HCT116 (cell line): ENCODE data around the gene PAMR1.

Experiments
- EZH2phosphoT487 ChIP-seq: fragments of 200-600 bp; IDR thresholded peaks from 2 replicates; pipeline ENCODE4 v1.6.1; 2018; ENCODE audit warnings: antibody characterized with exemption, borderline replicate concordance
- POLR2A ChIP-seq: IDR thresholded peaks from 2 replicates; pipeline ENCODE4 v1.7.0; 2011; ENCODE audit warnings: borderline replicate concordance; ENCODE audit not compliant: insufficient read depth, insufficient read length; ENCODE audit errors: extremely low read depth
- TF ChIP-seq, protein P1 (sequence below), 3 experiments: fragments of 200-600 bp in 1 of 3; sonication (generic) in 1 of 3; IDR thresholded peaks in 2 of 3; conservative IDR thresholded peaks in 1 of 3; 2 replicates each; pipeline ENCODE4 v1.5.1; 2012 to 2017; ENCODE audit warnings: low read depth in 2 of 3, low read length in 2 of 3, antibody characterized with exemption in 1 of 3, borderline replicate concordance in 1 of 3, control low read depth in 1 of 3, mild to moderate bottlenecking in 1 of 3, mixed read lengths in 1 of 3, mixed run types in 1 of 3, moderate library complexity in 1 of 3; ENCODE audit not compliant: insufficient read depth in 1 of 3

DNA sequence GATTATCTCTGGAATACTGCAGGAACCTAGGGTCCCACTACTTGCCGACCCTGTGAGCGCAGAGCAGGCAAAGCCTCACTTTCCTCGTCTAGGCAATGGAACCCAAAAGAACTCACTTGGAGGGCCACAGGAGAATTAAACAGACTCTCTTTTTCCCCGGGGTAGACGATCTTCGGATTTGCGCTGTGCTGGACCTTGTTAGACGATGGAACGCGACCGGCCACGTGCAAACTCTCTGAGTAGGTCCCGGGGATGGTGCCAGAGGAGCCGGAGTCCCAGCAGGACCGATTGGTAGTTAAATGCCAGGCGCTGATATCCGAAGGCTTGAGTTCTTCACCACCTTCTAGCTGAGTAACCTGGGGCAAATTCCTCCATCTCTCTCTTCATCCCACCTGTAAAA, 105.0 kb downstream of the PAMR1 start:
- TF ChIP-seq EZH2phosphoT487, result no peak
- TF ChIP-seq POLR2A, result no peak
- TF ChIP-seq, protein P1, sequence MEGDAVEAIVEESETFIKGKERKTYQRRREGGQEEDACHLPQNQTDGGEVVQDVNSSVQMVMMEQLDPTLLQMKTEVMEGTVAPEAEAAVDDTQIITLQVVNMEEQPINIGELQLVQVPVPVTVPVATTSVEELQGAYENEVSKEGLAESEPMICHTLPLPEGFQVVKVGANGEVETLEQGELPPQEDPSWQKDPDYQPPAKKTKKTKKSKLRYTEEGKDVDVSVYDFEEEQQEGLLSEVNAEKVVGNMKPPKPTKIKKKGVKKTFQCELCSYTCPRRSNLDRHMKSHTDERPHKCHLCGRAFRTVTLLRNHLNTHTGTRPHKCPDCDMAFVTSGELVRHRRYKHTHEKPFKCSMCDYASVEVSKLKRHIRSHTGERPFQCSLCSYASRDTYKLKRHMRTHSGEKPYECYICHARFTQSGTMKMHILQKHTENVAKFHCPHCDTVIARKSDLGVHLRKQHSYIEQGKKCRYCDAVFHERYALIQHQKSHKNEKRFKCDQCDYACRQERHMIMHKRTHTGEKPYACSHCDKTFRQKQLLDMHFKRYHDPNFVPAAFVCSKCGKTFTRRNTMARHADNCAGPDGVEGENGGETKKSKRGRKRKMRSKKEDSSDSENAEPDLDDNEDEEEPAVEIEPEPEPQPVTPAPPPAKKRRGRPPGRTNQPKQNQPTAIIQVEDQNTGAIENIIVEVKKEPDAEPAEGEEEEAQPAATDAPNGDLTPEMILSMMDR (IDR thresholded peaks at IDR 0.05 in 2 of 3, conservative IDR thresholded peaks at IDR 0.05 in 1 of 3; ENCODE audit: borderline replicate concordance in 1 of 3, insufficient read depth in 1 of 3, low read depth in 2 of 3, low read length in 2 of 3), result no peak
